ENCODE results near the gene NMU. TPM values are rescaled to one million over a fixed set of nuclear protein-coding genes. Genes with fewer than 3 reads are reported as not detected.

NMU gene
- total and polyA plus RNA-seq, 2 experiments from 2014 or later, result 40.2 to 96.3 TPM

DNA sequence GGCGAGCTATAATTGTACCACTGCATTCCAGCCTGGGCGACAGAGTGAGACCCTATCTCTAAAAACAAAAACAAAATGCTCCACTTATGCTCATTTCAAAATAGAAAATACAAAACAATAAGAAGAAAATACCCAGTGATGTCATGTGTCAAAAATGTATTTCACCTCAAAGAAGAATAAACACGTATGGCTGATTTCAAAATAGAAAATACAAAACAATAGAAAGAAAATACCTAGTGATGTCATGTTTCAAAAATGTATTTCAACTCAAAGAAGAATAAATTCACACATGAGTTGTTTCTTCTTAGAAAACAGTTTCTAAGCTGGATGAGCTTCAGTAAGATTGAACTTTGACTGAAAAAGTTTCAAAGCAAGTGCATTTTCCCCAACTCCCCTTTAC is 23.8 kb downstream of the NMU start:
- no peaks in the 10 kb centered on the region; the same call in 1 of the 2 replicates for H3K4me1 ChIP-seq (ENCODE audit: insufficient read depth)
- no peaks in the 10 kb centered on the region for H3K36me3 ChIP-seq (ENCODE audit: insufficient read depth)
- no peak overlapping the region for H2AFZ ChIP-seq
- no peak overlapping the region for H3K4me2 ChIP-seq
- no peak overlapping the region for H3K4me3 ChIP-seq
- H3K36me3 Mint-ChIP-seq (ENCODE audit: low read depth), result peaks cover 3% of the 10 kb centered on the region; the same call in 1 of the 3 replicates
- DNase-seq (ENCODE audit: low spot score) (no peak), ATAC-seq (no peak)
- no peaks in the 10 kb centered on the region for H3K9me2 ChIP-seq (ENCODE audit: insufficient read depth)
- TF ChIP-seq, protein P1, sequence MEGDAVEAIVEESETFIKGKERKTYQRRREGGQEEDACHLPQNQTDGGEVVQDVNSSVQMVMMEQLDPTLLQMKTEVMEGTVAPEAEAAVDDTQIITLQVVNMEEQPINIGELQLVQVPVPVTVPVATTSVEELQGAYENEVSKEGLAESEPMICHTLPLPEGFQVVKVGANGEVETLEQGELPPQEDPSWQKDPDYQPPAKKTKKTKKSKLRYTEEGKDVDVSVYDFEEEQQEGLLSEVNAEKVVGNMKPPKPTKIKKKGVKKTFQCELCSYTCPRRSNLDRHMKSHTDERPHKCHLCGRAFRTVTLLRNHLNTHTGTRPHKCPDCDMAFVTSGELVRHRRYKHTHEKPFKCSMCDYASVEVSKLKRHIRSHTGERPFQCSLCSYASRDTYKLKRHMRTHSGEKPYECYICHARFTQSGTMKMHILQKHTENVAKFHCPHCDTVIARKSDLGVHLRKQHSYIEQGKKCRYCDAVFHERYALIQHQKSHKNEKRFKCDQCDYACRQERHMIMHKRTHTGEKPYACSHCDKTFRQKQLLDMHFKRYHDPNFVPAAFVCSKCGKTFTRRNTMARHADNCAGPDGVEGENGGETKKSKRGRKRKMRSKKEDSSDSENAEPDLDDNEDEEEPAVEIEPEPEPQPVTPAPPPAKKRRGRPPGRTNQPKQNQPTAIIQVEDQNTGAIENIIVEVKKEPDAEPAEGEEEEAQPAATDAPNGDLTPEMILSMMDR (conservative IDR thresholded peaks at IDR 0.05; ENCODE audit: low read depth in 2 of 2), result no peak
- TF ChIP-seq JUNB (IDR thresholded peaks at IDR 0.05; ENCODE audit: unreplicated experiment) (no peak), STAT1 (IDR thresholded peaks at IDR 0.05; ENCODE audit: unreplicated experiment) (no peak), ZNF331 (CRISPR knock-in tag; IDR thresholded peaks at IDR 0.05; ENCODE audit: low read depth) (no peak), ZNF114 (CRISPR knock-in tag; IDR thresholded peaks at IDR 0.05) (no peak), EZH2phosphoT487 (IDR thresholded peaks at IDR 0.05; ENCODE audit: unreplicated experiment) (no peak), NANOG (IDR thresholded peaks at IDR 0.05; ENCODE audit: borderline replicate concordance) (no peak)
- TF ChIP-seq, protein P2, sequence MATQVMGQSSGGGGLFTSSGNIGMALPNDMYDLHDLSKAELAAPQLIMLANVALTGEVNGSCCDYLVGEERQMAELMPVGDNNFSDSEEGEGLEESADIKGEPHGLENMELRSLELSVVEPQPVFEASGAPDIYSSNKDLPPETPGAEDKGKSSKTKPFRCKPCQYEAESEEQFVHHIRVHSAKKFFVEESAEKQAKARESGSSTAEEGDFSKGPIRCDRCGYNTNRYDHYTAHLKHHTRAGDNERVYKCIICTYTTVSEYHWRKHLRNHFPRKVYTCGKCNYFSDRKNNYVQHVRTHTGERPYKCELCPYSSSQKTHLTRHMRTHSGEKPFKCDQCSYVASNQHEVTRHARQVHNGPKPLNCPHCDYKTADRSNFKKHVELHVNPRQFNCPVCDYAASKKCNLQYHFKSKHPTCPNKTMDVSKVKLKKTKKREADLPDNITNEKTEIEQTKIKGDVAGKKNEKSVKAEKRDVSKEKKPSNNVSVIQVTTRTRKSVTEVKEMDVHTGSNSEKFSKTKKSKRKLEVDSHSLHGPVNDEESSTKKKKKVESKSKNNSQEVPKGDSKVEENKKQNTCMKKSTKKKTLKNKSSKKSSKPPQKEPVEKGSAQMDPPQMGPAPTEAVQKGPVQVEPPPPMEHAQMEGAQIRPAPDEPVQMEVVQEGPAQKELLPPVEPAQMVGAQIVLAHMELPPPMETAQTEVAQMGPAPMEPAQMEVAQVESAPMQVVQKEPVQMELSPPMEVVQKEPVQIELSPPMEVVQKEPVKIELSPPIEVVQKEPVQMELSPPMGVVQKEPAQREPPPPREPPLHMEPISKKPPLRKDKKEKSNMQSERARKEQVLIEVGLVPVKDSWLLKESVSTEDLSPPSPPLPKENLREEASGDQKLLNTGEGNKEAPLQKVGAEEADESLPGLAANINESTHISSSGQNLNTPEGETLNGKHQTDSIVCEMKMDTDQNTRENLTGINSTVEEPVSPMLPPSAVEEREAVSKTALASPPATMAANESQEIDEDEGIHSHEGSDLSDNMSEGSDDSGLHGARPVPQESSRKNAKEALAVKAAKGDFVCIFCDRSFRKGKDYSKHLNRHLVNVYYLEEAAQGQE (IDR thresholded peaks at IDR 0.05; ENCODE audit: unreplicated experiment), result no peak
- TF ChIP-seq, protein P3, sequence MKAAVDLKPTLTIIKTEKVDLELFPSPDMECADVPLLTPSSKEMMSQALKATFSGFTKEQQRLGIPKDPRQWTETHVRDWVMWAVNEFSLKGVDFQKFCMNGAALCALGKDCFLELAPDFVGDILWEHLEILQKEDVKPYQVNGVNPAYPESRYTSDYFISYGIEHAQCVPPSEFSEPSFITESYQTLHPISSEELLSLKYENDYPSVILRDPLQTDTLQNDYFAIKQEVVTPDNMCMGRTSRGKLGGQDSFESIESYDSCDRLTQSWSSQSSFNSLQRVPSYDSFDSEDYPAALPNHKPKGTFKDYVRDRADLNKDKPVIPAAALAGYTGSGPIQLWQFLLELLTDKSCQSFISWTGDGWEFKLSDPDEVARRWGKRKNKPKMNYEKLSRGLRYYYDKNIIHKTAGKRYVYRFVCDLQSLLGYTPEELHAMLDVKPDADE (IDR thresholded peaks at IDR 0.05), result no peak
- no peaks in the 10 kb centered on the region for H3F3A ChIP-seq (replicated peaks; ENCODE audit: low read depth)
- H3K79me2 ChIP-seq (replicated peaks; ENCODE audit: insufficient read depth), result no peaks in the 10 kb centered on the region
- H3K27me3 Mint-ChIP-seq (ENCODE audit: insufficient read depth, low read depth, poor library complexity), result no peaks in the 10 kb centered on the region
- H3K4me3 Mint-ChIP-seq, result no peak overlapping the region
- no peak overlapping the region for H3K27ac ChIP-seq (ENCODE audit: low read depth)
- H3K4me1 Mint-ChIP-seq, result peaks cover 6% of the 10 kb centered on the region
- no peaks in the 10 kb centered on the region for H4K20me1 ChIP-seq (replicated peaks; ENCODE audit: insufficient read depth)
- no peak overlapping the region; the same call in 1 of the 2 replicates for H3K27ac Mint-ChIP-seq
- H3K9me3 Mint-ChIP-seq, result no peaks in the 10 kb centered on the region
- H3K27me3 ChIP-seq (ENCODE audit: insufficient read depth), result no peaks in the 10 kb centered on the region

All from GM23338 (cell line).